NCI-H2171 (cell line): ENCODE results near the gene NKIRAS2.
A peak's percentile ranks its signal among the peaks of the same experiment; 100 is the strongest.
"Not testable (repeated sequence)": the region's sequence is repeated elsewhere in the genome, so short reads cannot be mapped to it uniquely, and the experiment has no call there.

Experiments used
- DNase-seq: peaks from one replicate; lab custom pipeline; 2025; lab: John Stamatoyannopoulos, UW

NKIRAS2 gene

DNA sequence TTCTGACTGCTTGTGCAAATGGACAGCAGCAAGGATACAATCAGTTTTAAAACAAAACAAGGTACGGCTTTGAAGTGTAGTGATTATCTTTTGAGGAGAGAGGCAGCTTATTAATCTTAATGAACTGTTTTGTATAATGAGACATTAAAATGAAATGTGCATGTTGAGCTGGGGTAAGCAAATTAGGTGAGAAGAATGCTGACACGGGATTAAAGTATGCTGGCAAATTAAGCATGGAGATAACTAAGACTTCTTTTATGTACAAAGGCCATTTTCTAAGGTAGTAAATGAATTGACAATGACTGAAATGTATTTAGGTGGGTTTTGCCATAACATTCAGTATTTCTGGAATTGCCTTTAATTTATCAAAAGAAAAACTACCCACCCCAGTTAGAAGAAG is 21.4 kb upstream of the NKIRAS2 start:
- DNase-seq, result no peak

DNA sequence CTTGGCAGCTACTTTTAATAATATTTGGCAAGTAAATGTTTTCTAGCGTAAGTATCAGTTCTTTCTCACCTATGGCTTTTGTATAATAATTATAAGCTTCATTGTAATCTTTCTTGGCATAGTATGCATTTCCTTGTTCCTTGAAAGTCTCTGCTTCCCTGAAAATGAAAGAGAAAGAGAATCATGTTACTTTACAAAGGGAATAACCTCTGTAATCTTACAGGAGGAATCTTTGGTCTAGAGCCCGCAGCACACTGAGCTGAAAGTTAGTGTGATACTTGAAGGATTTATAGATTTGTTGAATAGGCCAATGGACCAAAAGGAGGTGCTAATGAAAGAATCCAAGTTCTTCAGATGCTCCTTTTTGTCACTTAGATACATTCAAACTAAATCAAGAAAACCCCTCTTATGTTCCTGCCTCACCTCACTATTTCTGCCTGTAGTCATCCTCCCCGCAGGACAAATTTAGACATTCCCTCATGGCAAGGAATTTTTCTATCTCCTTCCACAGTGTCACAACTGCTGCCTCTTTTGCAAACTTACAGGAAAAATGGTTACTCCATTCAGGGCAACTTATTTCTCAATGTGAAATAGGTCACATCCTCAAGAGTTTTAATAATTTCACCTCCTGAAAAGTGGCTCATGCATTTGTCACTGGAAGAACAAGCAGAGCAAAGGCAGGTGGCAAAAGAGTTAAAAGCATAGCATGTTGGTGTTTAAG is 19.3 kb upstream of the NKIRAS2 start:
- no peak for DNase-seq

DNA sequence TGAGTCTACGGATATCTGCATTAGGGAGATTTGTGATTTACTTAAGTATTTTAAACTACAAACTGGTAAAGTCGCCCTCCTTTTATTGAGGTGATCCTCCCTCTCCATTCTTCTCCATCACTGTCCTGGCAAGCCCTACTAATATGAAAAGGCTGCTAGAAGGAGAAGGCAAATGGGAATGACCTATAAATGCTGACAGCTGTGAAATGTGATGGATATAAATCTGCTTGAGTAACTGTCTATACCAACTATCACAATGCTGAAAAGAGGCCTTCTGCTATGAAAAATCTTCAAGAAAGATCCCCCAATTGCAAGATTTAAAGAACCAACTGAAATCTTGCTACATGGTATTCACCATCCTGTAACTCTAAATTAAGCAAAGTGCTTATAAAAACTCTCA is 18.2 kb upstream of the NKIRAS2 start:
- DNase-seq, result no peak

DNA sequence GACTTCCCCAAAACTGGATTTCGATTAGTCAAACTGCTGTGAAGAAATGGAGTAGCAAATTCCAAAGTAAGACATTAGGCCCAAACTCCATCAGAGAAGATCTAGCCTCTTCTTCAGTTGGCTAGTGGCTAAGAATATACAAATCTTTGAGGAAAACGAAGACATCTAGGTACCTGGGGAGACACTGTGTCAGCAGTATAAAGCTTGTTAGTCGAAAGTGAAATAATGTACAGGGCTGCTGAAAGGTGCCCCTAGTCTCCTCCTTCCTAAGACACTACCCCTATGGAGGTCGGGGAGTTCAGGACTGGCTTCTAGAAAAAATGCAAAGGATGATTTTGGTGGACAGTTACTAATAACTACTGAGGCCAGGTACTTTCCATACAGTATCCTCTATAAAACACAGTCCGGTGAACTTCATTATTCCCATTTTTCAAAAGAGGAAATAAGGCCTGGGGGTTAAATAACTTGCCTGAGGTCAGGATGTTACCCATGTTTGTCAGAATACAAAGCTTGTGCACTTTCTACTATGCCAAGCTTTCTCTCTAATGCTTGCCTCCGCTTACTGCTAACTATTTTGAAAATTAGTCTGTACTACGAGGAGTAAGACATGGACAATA is 17.6 kb upstream of the NKIRAS2 start:
- no peak for DNase-seq

DNA sequence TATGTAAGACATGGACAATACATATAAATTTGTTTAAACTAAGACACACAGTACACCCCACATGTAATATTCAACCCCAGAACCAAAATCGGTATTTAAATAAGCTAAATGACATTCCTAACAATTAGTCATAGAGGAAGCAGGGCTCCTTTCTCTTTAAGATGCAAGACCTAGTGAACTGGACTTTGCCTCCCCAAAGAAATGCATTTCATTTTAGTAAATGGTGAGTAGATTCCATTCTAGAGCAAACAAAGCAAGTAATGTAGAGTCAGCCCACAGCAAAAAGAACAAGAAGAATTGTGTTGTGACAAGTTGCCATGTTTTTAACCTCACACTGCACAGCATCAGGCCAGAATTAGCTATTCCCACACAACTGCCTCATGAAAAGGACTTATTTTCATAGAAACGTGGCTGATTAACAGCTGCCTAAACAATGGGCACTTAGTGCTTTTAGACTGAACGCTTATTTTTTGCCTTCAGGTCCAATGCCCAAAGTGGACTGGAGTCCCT is 17.0 kb upstream of the NKIRAS2 start:
- no peak for DNase-seq

DNA sequence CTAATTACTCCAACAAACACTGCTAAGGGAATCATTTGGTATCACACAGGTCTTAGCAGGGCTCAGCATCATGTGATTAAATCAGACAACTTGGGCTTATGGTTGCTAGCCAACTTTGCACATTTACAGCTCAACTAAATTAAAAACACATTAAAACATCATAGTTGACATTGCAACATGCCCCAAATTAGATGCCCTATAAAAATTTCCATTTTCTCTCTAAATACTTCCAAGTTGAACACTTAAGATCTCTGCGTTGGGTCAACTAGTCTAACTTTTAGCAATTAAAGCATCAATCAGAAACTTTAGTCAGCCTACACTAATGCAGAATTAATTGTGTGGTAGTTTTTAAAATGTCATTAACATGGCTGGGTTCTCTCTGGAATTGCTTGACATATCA is 14.7 kb upstream of the NKIRAS2 start:
- no peak for DNase-seq

DNA sequence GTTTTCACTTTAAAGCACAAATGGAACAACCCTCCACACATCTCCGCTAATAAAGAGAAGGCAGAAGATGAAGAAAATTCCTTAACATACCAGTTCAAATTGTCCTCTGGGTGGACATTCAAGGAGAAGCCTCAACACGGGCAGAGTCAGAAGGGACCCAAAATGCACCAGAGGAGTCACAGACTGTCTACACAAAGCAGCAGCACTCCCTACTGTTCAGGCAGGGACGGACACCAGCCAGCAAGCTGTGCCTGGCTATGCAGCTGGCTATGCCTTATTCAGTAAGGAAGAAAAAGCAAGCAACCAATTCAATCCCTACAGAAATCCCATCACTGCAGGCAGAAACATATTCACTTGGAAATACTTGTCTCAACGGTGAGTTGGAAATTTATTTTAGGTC is 10.7 kb upstream of the NKIRAS2 start:
- DNase-seq, result no peak

DNA sequence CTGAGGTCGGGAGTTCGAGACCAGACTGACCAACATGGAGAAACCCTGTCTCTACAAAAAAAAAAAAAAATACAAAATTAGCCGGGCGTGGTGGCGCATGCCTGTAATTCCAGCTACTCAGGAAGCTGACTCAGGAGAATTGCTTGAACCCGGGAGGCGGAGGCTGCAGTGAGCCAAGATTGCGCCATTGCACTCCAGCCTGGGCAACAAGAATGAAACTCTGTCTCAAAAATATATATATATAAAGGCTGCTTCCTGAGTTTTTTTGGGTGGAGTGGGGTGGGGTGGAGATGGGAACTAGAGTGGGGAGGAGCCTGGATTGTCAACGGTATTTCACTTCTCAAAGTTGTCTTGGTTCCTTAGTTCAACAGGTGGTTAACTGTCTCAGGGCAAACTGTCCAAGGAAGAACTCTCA is 9.6 kb upstream of the NKIRAS2 start:
- DNase-seq, result not testable (repeated sequence)

DNA sequence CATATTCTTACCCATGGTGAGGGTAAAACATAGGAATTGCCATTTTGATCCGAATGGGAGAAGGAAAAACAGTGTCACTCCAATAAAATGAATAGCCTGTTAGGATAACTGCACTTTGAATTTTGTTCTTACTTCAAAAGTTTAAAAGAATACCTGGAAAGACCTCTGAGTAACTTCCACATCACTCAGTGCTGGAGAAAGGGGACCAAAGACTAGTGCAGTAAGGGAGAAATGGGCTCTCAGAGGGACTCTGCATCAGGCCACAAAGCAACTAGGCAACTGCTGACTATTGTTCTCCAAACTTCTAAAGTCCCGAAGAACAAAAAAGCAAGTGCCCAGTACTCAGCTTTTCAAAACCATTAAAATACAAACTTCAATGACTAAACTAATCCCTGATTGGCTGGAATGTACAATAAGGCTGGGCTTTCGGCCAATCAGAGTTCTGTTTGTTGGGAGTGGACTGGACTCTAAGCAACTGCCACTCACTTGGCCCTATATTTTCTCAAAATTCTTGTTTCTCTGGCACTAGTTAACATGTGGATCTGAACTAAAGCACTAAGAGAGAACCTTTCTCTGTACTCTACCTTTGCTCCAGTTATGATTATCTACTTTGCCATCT is 8.9 kb upstream of the NKIRAS2 start:
- no peak for DNase-seq

DNA sequence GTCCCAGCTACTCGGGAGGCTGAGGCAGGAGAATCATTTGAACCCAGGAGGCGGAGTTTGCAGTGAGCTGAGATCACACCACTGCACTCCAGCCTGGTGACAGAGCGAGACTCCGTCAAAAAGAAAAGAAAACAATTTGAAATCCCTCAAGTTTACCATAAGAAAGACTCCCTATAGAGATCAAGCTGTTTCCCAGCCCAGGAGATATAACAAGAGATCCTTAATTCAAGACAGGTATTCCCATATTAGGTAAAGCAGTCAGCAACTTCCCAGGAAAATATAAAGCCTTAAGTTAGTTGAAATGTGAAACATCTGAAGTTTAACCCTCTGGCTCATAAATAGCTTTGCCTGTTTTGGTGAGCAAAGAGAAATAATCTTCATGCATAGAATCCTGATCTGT is 7.5 kb upstream of the NKIRAS2 start:
- not testable (repeated sequence) for DNase-seq

DNA sequence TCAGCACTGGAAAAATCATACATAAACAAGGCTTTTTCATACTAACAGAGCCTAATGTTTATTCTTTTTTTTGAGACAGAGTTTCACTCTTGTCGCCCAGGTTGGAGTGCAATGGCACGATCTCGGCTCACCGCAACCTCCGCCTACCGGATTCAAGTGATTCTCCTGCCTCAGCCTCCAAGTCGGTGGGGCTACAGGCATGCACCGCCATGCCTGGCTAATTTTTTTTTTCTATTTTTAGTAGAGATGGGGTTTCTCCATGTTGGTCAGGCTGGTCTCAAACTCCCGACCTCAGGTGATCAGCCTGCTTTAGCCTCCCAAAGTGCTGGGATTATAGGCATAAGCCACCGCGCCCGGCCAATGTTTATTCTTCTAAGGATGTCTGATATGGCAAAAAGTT is 6.2 kb upstream of the NKIRAS2 start:
- not testable (repeated sequence) for DNase-seq

DNA sequence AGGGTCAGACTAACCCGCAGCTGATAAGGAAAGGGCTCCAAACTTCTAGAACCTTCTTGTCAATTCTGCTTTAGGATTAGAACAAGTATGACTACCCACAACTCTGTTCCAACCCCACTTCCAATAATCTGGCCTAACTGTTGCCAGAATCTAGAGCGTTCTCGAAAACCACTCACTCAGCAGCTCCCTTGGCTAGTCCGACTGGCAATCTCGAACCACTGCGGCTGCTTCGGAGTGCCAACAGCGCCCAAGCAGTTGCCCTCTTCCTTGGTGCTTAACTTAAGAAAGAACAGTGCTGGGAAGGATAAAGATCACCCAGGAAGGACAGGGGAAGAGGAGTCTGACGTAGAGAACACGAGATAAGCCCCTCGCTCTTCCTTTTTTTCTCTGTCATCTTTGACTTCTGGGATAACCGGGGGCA is 3.5 kb upstream of the NKIRAS2 start:
- no peak for DNase-seq

DNA sequence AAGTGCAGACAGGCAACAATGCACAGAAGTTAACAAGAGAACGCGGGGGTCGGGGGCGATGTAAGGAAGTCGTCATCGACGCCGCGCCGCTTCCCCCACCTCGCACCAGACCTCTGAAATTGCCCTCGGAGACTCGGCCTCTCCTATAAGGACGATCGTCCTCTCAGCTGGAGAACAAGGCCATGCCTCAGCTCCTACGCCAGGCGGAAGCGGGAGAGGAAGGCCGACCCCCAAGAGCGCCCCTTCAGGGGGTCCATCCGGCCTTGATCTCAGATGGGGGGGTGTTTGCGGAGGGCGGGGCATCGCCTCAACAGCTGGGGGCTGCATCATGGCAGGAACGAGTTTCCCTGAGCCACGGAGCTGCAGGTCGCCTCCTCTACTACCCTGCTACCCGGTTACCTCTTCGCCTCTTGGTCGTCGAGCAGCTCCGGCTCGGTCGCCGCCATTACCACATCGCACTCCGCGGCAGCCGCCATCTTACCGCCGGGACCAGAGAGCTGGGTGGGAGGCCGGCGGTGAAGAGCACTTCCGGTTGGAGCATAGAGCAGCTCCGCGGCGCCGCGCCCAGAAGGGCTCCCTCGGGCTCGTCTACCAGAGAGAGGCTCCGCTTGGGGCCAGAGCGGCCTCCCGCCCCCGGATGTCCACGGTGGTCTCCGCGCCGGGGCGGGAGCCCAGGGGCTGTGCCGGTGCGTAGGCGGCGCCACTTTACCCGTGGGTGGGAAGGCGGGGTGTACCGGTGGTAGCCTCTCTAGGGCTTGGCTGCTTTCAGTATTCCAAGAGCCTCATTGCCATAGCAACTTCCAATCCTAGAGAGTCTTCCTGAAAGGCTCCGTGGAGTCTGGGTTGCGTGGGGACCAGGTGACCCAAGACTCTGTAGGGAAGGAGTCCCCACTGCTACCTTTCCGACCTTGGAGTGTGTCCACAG is 2.7 kb upstream of the NKIRAS2 start, which contains the start of gene DNAJC7:
TSS of gene DNAJC7 (minus strand) at position 499 of the 925 bp plus-strand sequence. CDS start at position 476, 23 bp downstream.
- peak; percentile 93 for DNase-seq

DNA sequence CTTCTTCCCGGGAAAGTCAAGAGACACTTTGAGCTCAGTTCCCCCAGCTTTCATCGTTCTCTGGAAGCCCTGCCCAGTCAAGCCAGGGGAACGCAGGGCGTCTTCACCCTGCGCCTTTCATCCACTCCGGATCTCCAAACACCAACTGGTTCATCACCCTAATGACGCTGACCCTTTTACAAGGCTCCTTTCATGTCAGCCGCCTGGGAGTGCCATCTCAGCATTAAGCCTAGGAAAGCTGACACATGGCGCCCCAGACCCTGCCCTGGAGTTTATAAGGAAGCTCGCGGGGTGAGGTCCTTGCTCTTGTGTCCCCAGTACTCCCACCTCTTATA is 2.1 kb upstream of the NKIRAS2 start:
- no peak for DNase-seq

DNA sequence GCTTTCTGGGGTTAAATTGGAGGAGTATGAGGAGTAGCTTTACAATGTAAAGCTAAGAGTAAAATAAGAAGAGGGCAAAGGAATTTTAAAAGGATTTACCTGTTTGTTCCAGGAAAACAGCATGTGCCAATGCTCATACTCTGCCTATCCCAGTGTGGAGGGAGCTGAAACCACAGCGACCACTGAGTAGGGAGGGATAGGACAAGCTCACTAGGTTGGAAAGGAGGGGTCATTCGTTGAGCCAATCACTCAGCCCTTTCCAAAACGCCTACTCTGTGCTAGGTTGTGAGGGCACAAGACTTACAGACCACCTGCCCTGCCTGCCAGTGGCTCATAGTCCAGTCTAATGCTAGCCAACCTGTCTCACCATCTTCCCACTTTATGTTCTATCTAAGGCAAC is 1.6 kb upstream of the NKIRAS2 start:
- no peak for DNase-seq

DNA sequence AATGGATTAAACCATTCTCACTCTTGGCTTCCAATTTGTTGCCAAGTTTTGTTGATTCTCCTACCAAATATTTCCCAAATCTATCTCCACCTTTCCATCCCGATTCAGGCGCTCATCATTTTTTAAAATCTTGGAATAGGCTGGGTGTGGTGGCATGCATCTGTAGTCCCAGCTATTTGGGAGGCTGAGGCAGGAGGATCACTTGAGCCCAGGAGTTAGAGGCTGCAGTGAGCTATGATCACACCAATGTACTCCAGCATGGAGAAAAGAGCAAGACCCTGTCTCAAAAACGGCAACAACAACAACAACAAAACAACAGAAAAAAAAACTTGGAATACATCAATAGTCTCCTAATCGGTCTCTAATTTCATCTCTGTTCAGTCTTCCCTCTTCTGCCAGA is 902 bp upstream of the NKIRAS2 start:
- no peak for DNase-seq

DNA sequence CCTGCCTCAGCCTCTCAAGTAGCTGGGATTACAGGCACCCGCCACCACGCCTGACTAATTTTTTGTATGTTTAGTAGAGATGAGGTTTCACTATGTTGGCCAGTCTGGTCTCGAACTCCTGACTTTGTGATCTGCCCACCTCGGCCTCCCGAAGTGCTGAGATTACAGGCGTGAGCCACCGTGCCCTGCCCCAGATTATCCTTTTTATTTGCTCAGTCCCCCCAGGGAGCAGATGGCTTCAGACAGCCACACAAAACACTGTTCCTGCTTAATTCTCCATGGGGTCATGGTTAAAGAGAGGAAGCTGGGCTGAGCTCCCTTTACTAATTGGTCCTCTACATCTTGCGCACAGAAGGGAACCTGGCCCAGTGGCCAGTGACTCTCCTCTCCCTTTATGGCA is 955 bp downstream of the NKIRAS2 start:
- not testable (repeated sequence) for DNase-seq

DNA sequence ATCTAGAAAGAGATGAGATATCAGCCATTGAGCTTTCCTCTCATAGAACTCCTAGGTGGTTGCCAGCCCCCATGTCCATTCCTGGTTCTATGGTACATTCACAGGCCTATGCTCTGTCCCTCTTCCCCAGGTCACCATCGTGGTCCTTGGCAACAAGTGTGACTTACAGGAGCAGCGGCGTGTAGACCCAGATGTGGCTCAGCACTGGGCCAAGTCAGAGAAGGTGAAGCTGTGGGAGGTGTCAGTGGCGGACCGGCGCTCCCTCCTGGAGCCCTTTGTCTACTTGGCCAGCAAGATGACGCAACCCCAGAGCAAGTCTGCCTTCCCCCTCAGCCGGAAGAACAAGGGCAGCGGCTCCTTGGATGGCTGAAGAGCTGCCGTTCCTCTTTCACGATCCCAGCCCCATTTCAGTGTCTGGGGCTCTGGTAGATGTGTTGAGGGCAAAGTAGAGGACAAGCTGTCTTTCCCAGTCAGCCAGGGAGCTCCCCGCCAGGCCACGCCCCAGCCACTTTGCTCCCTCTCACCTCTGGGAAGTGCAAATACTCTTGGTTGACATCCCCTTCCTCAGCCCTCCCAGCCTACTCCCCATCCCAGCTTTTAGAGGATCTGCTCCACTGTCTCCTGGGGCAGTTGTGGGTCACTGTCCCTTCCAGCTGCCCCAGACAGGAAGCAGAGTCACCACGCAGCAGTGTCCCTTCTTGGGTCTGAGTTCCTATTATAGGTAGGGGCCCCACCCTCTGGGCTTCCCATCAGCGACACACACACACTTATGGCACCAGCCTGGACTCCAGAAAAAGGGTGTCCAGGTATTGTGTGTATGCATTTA is 3.8 kb downstream of the NKIRAS2 start:
- DNase-seq, result no peak

DNA sequence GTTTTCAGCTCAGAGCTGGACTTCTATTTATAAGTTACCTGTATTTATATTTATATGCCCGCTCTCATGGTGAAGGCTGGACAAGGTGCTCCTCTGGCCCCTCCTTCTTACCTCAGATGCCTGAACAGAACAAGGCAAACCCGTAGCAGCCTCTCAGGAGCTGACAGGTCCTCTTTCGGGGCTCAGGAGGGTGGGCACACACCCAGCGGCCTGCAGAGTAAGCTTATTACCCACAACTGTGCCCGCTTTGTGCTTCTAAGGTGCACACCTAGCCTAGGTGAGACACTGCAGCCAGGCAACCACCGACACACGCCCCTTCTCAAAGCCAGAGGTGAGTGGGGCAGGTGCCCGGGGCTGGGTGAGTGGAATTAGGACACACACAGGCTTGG is 5.3 kb downstream of the NKIRAS2 start:
- DNase-seq, result no peak

DNA sequence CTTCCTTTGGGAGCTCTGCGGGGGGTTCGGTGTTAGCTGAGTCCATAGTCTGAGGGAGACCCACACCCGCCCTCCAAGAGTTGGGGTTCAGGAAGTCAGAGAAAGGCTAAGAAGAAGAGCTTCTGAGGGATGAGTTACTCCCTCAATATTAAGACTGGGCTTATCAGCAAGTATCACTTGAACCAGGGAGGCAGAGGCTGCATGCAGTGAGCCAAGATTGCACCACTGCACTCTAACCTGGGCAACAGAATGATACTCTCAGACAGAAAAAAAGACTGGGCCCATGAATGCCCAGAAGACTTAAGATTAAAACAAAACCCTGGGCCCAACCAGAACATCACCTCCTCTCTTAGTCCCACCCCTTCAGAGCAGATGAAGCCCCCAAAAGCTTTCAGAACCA is 6.0 kb downstream of the NKIRAS2 start:
- DNase-seq, result no peak

DNA sequence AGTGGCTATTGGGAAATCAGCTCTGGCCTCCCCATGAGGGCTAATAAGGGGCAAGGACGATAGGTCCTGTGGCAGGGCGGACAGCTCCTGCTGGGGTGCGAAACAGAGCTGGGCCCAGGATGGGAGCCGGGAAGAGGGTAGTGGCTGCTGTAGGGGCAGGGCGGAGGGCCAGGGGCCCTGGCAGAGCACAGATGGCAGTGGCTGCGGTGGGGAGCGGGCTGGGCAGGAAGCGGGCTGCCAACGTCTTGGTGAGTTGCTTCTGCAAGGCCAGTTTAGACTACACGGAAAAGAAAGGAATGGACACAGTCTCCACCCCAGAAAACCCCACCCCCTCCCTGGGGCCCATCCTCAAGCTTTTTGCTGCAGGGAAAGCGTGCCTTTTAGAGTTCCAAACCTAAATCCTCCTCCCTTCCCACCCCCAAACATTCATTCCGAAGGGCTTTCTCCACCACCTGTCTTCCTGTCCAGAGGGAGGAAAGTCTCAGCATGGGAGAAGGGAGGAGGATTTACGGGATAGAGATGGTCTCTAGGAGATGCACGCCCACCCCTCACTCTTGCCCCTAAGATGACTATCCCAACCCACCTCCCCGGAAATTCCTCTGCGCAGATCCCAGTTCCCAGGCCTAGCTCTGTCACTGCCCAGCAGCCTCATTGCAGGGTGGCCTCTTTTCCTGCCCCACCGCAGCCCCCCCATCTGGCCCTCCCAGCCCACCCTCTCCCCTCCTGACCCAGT is 7.1 kb downstream of the NKIRAS2 start:
- DNase-seq, result no peak
